Transverse colon (tissue), 4 donors: ENCODE measurements around the gene FAM240B. TPM values are rescaled to one million over a fixed set of nuclear protein-coding genes. Genes with fewer than 3 reads are reported as not detected.

Experiments used
- DNase-seq: peaks from one replicate; pipeline ENCODE4 v3.0.0-alpha.2; 2019
- H3K27ac ChIP-seq, 4 donors: fragments of 200-600 bp; sonication (generic); 2 replicates each; pipeline ENCODE4 v1.5.1; 2016 to 2018; ENCODE audit warnings: inconsistent platforms in 4 of 4
- H3K27me3 ChIP-seq: fragments of 200-600 bp; sonication (generic); 2 replicates; pipeline ENCODE4 v1.5.1; 2017; ENCODE audit warnings: inconsistent platforms
- H3K36me3 ChIP-seq, 4 donors: fragments of 200-600 bp; sonication (generic); 2 replicates each; pipeline ENCODE4 v1.5.1; 2017 to 2019; ENCODE audit warnings: inconsistent platforms in 4 of 4
- H3K4me1 ChIP-seq, 4 donors: fragments of 200-600 bp; sonication (generic); 2 replicates each; pipeline ENCODE4 v1.5.1; 2017 to 2020; ENCODE audit warnings: inconsistent platforms in 4 of 4
- H3K4me3 ChIP-seq, 4 donors: fragments of 200-600 bp; sonication (generic); 1 replicate in 1 of 4; 2 replicates in 3 of 4; pipeline versions ENCODE4 v1.5.1 to v1.6.1; 2017 to 2019; ENCODE audit warnings: inconsistent platforms in 4 of 4
- H3K9me3 ChIP-seq, 2 donors: fragments of 200-600 bp; sonication (generic); 2 replicates each; pipeline ENCODE4 v1.5.1; 2017 to 2019; ENCODE audit warnings: inconsistent platforms in 2 of 2
- CTCF ChIP-seq, 5 experiments: fragments of 200-600 bp in 3 of 5; fragments of 450-650 bp in 2 of 5; sonication (generic) in 3 of 5; IDR thresholded peaks; 1 replicate in 2 of 5; 2 replicates in 3 of 5; pipeline ENCODE4 v1.5.1; 2016 to 2017; ENCODE audit warnings: antibody characterized with exemption in 5 of 5, inconsistent platforms in 3 of 5, mild to moderate bottlenecking in 2 of 5, moderate library complexity in 1 of 5
- EP300 ChIP-seq: sonication (generic); formaldehyde crosslinking; IDR thresholded peaks from one replicate; pipeline ENCODE4 v1.6.1; 2017; ENCODE audit warnings: antibody characterized with exemption, low read depth
- POLR2A ChIP-seq: fragments of 450-650 bp; IDR thresholded peaks from one replicate; pipeline ENCODE4 v1.6.1; 2016; ENCODE audit warnings: antibody characterized with exemption, mild to moderate bottlenecking, moderate library complexity
- POLR2AphosphoS5 ChIP-seq, 3 donors: sonication (generic); formaldehyde crosslinking; IDR thresholded peaks; one replicate each; pipeline ENCODE4 v1.6.1; 2016; ENCODE audit warnings: antibody characterized with exemption in 3 of 3
- WGBS, 2 donors: methylation state at CpG; one replicate each; pipeline ENCODE4 v1.1.5; 2018; ENCODE audit warnings: low coverage in 1 of 2; 5-methylcytosine and 5-hydroxymethylcytosine counted together
- in situ Hi-C, 4 donors: fragments of 200-750 bp; cut with MboI; loops; one replicate each; pipeline versions ENCODE4 v1.15.0 to v1.15.1; 2017; ENCODE audit warnings: low sequenced_read_pairs in 3 of 4, low pct_ligation_motif_present in 1 of 4, low pct_unique_long_range_greater_than_20kb in 1 of 4
- intact Hi-C: fragments of 100-400 bp; cut with DNase I; formaldehyde crosslinking; loops from one replicate; pipeline ENCODE4 v1.15.1; 2023; ENCODE audit warnings: low total_unique reads
- total RNA-seq, 4 donors: library from RNA; depleted of rRNA; stranded (reverse); fragments of >200 nt; gene quantifications; one replicate each; pipeline ENCODE4 v1.1.0, GENCODE V29; 2016

The FAM240B gene
- total RNA-seq, 4 donors from 2014 or later = not detected

- in situ Hi-C loops = no loop called here
- Histone ChIP-seq H3K9me3 (no peaks in the 10 kb centered on the region), H3K36me3 (no peaks in the 10 kb centered on the region), H3K27me3 (no peaks in the 10 kb centered on the region), H3K27ac (no peak overlapping the region), H3K4me3 (no peak overlapping the region), H3K4me1 (peaks cover 0 to 7% (median 2%) of the 10 kb centered on the region in 4 donors)
- no peak for DNase-seq
- intact Hi-C loops = no loop called here
- 16% methylated on average over 2 of the region's 2 CpGs; no CpG with 5 or more reads in 1 of the 2 donors for WGBS, 2 donors
- no peak for TF ChIP-seq POLR2A
- TF ChIP-seq CTCF (IDR thresholded peaks at IDR 0.05) = no peak
- no peak for TF ChIP-seq EP300
- no peak for TF ChIP-seq POLR2AphosphoS5 (IDR thresholded peaks at IDR 0.05)
These were observed 4.2 kb downstream of the FAM240B start for GRCh38 chr9:38715684-38716083.

DNA sequence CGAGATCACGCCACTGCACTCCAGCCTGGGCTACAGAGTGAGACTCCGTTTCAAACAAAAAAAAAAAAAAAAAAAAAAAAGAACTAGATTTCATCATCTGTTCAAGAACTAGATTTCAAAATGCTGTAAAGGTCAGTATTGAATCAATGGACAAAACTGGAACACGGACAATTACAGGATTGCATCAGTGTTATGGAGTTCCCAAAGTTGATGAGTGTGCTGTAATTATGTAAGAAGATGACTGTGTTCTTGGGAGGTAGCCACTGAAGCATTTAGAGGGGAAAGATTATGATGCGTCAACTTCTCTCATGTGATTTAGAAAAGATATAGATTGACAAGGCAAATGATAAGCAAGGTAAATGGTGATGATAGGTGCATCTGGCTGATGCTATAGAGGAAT, 6.5 kb downstream of the FAM240B start:
- TF ChIP-seq POLR2A (no peak), POLR2AphosphoS5 (IDR thresholded peaks at IDR 0.05) (peak in 1 of 3 donors; percentile 27)
- no peaks in the 10 kb centered on the region for H3K27me3 ChIP-seq
- H3K9me3 ChIP-seq = no peaks in the 10 kb centered on the region
- DNase-seq = no peak
- intact Hi-C loops = no loop called here
- no peak overlapping the region for H3K4me3 ChIP-seq
- H3K4me1 ChIP-seq = peaks cover 0 to 7% (median under 1%) of the 10 kb centered on the region in 4 donors
- no peaks in the 10 kb centered on the region for H3K36me3 ChIP-seq
- in situ Hi-C loops = no loop called here
- WGBS, 2 donors = 69 to 75% methylated on average over 2 to 5 of the region's 5 CpGs
- H3K27ac ChIP-seq = no peak overlapping the region

DNA sequence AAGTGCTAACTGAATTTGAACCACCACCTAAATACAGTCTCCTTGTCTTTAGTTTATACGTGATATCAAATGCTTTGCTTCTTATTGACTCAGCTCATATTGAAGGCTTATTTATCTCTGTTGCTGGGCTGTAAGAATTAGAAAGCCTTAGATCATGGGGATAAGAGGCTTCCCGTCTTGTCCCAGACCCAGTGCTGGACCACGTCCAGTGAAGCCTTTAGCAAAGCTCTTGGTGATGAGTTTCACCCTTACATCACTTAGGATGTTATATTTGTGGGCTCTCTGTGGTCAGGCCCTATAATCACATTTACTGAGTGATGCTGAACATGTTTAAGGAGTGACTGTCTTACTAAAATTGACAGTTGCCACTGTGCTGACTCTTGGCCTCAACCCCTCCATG, 11.2 kb downstream of the FAM240B start:
- intact Hi-C loops (no loop called here), in situ Hi-C loops (no loop called here)
- Histone ChIP-seq H3K27ac (no peak overlapping the region), H3K4me1 (no peaks in the 10 kb centered on the region), H3K27me3 (peaks cover 6% of the 10 kb centered on the region), H3K36me3 (no peaks in the 10 kb centered on the region), H3K9me3 (no peaks in the 10 kb centered on the region), H3K4me3 (no peak overlapping the region)
- no peak for DNase-seq
- no peak for TF ChIP-seq POLR2AphosphoS5 (IDR thresholded peaks at IDR 0.05)
- TF ChIP-seq CTCF (IDR thresholded peaks at IDR 0.05) = no peak
- no peak for TF ChIP-seq EP300
- TF ChIP-seq POLR2A = no peak
- 50 to 53% methylated on average over 2 to 3 of the region's 3 CpGs for WGBS, 2 donors

- in situ Hi-C loops = no loop called here
- Histone ChIP-seq H3K36me3 (no peaks in the 10 kb centered on the region), H3K27me3 (peaks cover 6% of the 10 kb centered on the region), H3K27ac (no peak overlapping the region), H3K9me3 (no peaks in the 10 kb centered on the region), H3K4me1 (no peaks in the 10 kb centered on the region), H3K4me3 (no peak overlapping the region)
- intact Hi-C loops = no loop called here
- TF ChIP-seq POLR2AphosphoS5 (IDR thresholded peaks at IDR 0.05) = no peak
- TF ChIP-seq CTCF (IDR thresholded peaks at IDR 0.05) = peak in 4 of 5 experiments; percentile 12 to 28 (median 18)
- no peak for DNase-seq
- 62 to 77% methylated on average over 3 to 10 of the region's 10 CpGs for WGBS, 2 donors
These were observed 11.9 kb downstream of the FAM240B start for GRCh38 chr9:38707885-38708637.

DNA sequence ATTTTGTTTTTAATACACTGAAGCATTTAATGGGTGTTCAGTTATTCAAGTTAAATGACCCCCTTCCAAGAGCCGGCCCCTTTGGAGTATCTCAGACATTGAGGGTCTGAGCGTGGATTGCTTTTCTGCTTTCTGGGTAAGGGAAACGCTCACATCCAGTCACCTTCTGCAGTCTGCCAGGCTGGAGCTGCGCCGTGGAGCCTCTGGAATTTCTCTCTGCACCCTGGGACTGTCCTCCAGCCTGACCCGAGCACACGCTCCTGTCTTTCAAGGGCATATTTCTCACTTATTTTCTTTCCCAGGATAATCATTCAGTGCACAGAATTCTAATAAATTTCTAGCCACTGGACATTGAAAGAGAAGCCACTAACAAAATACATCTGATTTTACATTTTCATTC, 13.4 kb downstream of the FAM240B start:
- intact Hi-C loops (no loop called here), in situ Hi-C loops (no loop called here)
- H3K4me3 ChIP-seq = no peak overlapping the region
- DNase-seq = no peak
- peaks cover 6% of the 10 kb centered on the region for H3K27me3 ChIP-seq
- no peaks in the 10 kb centered on the region for H3K9me3 ChIP-seq
- 67 to 100% methylated on average over 2 to 7 of the region's 7 CpGs for WGBS, 2 donors
- no peaks in the 10 kb centered on the region for H3K36me3 ChIP-seq
- no peaks in the 10 kb centered on the region for H3K4me1 ChIP-seq
- H3K27ac ChIP-seq = no peak overlapping the region
- TF ChIP-seq EP300 (no peak), CTCF (IDR thresholded peaks at IDR 0.05) (no peak), POLR2AphosphoS5 (IDR thresholded peaks at IDR 0.05) (no peak)
